Activated naive CD8-positive, alpha-beta T cell treated with anti-CD3 and anti-CD28 coated beads for 36 hours (primary cell): ENCODE results near the gene CPED1. TPM values are rescaled to one million over a fixed set of nuclear protein-coding genes. Genes with fewer than 3 reads are reported as not detected.
"Not testable (repeated sequence)": the region's sequence is repeated elsewhere in the genome, so short reads cannot be mapped to it uniquely, and the experiment has no call there.

Source experiments
- DNase-seq: peaks from one replicate; pipeline ENCODE4 v3.0.0; 2021
- H3K27ac Mint-ChIP-seq: one replicate; pipeline ENCODE4 v1.8.0; 2022; ENCODE audit warnings: mild to moderate bottlenecking, moderate library complexity, mixed read lengths
- H3K27me3 Mint-ChIP-seq: one replicate; pipeline ENCODE4 v1.8.0; 2022; ENCODE audit warnings: mild to moderate bottlenecking, mixed read lengths
- H3K36me3 Mint-ChIP-seq: one replicate; pipeline ENCODE4 v1.8.0; 2021; ENCODE audit warnings: mild to moderate bottlenecking, mixed read lengths
- H3K4me1 Mint-ChIP-seq: one replicate; pipeline ENCODE4 v1.8.0; 2021; ENCODE audit warnings: mixed read lengths
- H3K4me3 Mint-ChIP-seq: one replicate; pipeline ENCODE4 v1.8.0; 2022; ENCODE audit warnings: mild to moderate bottlenecking, moderate library complexity, mixed read lengths
- H3K9me3 Mint-ChIP-seq: one replicate; pipeline ENCODE4 v1.8.0; 2022; ENCODE audit warnings: mixed read lengths
- total RNA-seq, 2 experiments: library from RNA; stranded (reverse); gene quantifications; one replicate each; pipeline ENCODE4 v1.2.3, GENCODE V29; 2021

Gene CPED1
- total RNA-seq, 2 experiments from 2014 or later: not detected

GRCh38 chr7:121027761-121028669, 39.5 kb downstream of the CPED1 start:
- no peak for DNase-seq
- no peak overlapping the region for H3K27ac Mint-ChIP-seq

DNA sequence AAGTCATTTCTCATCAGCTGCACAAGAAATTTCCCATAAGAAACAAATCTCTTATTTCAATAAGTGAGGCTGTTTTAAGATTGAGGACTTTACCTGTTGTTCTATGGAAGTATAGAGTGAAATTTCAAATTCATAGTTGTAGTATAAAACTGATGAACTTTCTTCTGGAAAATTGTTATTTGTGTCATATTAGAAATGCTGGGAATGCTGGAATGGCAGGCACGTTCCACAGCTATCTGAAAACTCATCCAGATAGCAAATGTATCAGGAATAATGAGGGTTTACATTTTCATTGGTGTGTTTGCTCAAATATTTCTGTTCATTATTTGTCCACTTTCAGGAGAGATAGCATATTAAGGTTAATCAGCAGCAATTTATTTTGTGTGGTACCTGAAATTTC, 40.8 kb downstream of the CPED1 start:
- Mint-ChIP-seq H3K27ac (no peak overlapping the region), H3K4me3 (no peak overlapping the region), H3K27me3 (peaks cover 13% of the 10 kb centered on the region), H3K9me3 (peaks cover 2% of the 10 kb centered on the region), H3K36me3 (no peaks in the 10 kb centered on the region), H3K4me1 (peaks cover 3% of the 10 kb centered on the region)
- DNase-seq: no peak

More at GRCh38 chr7:121027761-121028669, 39.5 kb downstream of the CPED1 start:
- peaks cover 1% of the 10 kb centered on the region for H3K4me1 Mint-ChIP-seq
- H3K36me3 Mint-ChIP-seq: no peaks in the 10 kb centered on the region
- H3K4me3 Mint-ChIP-seq: no peak overlapping the region
- peaks cover 13% of the 10 kb centered on the region for H3K27me3 Mint-ChIP-seq
- peaks cover 2% of the 10 kb centered on the region for H3K9me3 Mint-ChIP-seq

DNA sequence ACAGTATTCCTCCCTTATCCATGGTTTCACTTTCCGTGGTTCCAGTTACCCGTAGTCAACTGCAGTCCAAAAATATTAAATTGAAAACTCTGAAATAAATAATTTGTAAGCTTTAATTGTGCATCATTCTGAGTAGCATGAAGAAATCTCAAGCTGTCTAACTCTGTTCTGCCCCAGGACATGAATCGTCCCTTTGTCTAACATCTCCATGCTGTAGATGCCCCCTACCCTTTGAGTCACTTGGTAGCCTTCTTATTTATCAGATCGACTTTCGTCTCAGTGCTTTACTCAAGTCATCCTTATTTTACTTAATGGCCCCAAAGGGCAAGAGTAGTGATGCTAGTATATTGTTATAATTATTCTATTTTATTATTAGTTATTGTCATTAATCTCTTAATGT, 41.8 kb downstream of the CPED1 start:
- peaks cover 13% of the 10 kb centered on the region for H3K27me3 Mint-ChIP-seq
- peaks cover 2% of the 10 kb centered on the region for H3K9me3 Mint-ChIP-seq
- H3K36me3 Mint-ChIP-seq: no peaks in the 10 kb centered on the region
- no peak overlapping the region for H3K4me3 Mint-ChIP-seq
- no peak overlapping the region for H3K27ac Mint-ChIP-seq
- peaks cover 3% of the 10 kb centered on the region for H3K4me1 Mint-ChIP-seq
- no peak for DNase-seq

DNA sequence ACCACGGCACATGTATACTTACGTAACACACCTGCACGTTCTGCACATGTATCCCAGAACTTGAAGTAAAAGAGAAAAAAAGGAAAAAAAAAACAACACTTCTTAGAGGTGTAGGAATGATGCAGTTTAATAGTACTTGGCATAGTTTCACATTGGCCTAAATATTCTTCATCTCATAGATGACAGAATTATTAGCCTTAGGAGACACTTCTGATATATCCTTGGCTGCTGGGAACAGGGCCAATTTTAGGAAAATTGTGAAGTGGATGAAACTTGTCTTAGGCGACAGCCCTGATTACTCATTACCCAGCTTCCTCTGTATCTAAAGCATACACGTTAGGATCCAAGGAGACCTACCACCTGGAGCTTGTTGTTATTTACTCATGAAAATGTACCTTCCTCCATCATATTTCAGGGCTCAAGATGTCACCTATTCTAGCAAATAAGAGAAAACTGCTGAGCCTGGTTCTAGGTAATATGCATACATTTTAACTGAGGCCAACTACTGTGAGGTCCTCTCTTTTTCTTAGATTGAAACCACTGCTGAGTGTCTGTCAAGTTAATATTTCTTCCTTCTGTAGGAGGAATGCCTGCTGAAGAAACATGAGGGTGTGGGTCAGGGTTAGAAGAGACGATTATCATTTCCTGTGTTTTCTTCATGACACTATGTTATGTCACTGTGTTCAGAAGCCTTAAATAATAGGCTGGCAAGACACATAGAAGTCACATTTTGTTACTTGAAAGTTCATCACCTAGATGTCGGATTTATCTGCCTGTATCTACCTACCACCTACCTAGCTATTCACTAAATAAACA, 44.3 kb downstream of the CPED1 start:
- H3K27ac Mint-ChIP-seq: no peak overlapping the region
- no peaks in the 10 kb centered on the region for H3K9me3 Mint-ChIP-seq
- no peak overlapping the region for H3K4me3 Mint-ChIP-seq
- no peaks in the 10 kb centered on the region for H3K36me3 Mint-ChIP-seq
- H3K27me3 Mint-ChIP-seq: peaks cover 4% of the 10 kb centered on the region
- H3K4me1 Mint-ChIP-seq: peaks cover 3% of the 10 kb centered on the region
- no peak for DNase-seq

GRCh38 chr7:121034929-121035328, 46.4 kb downstream of the CPED1 start:
- Mint-ChIP-seq H3K9me3 (no peaks in the 10 kb centered on the region), H3K27me3 (peaks cover 3% of the 10 kb centered on the region), H3K27ac (no peak overlapping the region), H3K4me3 (no peak overlapping the region), H3K4me1 (peaks cover 3% of the 10 kb centered on the region), H3K36me3 (no peaks in the 10 kb centered on the region)
- DNase-seq: no peak

- H3K36me3 Mint-ChIP-seq, H3K4me3 Mint-ChIP-seq, H3K27ac Mint-ChIP-seq, DNase-seq, H3K9me3 Mint-ChIP-seq, H3K27me3 Mint-ChIP-seq, H3K4me1 Mint-ChIP-seq: not testable (repeated sequence)
Observed at GRCh38 chr7:121036776-121037175, 48.3 kb downstream of the CPED1 start.

DNA sequence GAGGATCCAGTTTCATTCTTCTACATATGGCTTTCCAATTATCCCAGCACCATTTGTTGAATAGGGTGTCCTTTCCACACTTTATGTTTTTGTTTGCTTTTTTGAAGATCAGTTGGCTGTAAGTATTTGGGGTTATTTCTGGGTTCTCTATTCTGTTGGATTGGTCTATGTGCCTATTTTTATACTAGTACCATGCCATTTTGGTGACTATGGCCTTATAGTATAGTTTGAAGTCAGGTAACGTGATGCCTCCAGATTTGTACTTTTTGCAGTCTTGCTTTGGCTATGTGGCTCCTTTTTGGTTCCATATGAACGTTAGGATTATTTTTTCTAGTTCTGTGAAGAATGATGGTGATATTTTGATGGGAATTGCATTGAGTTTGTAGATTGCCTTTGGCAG, 48.8 kb downstream of the CPED1 start:
- H3K4me1 Mint-ChIP-seq, H3K9me3 Mint-ChIP-seq, DNase-seq, H3K4me3 Mint-ChIP-seq, H3K27ac Mint-ChIP-seq, H3K27me3 Mint-ChIP-seq, H3K36me3 Mint-ChIP-seq: not testable (repeated sequence)

- Mint-ChIP-seq H3K4me1 (peaks cover under 1% of the 10 kb centered on the region), H3K36me3 (no peaks in the 10 kb centered on the region), H3K4me3 (no peak overlapping the region), H3K27ac (no peak overlapping the region), H3K9me3 (no peaks in the 10 kb centered on the region), H3K27me3 (peaks cover 8% of the 10 kb centered on the region)
- no peak for DNase-seq
Observed at GRCh38 chr7:121037957-121038716, 49.6 kb downstream of the CPED1 start.

GRCh38 chr7:121038717-121039509, 50.4 kb downstream of the CPED1 start:
- H3K9me3 Mint-ChIP-seq: no peaks in the 10 kb centered on the region
- H3K27ac Mint-ChIP-seq: no peak overlapping the region
- no peaks in the 10 kb centered on the region for H3K36me3 Mint-ChIP-seq
- peaks cover 8% of the 10 kb centered on the region for H3K27me3 Mint-ChIP-seq
- H3K4me1 Mint-ChIP-seq: no peaks in the 10 kb centered on the region
- H3K4me3 Mint-ChIP-seq: no peak overlapping the region
- DNase-seq: no peak

DNA sequence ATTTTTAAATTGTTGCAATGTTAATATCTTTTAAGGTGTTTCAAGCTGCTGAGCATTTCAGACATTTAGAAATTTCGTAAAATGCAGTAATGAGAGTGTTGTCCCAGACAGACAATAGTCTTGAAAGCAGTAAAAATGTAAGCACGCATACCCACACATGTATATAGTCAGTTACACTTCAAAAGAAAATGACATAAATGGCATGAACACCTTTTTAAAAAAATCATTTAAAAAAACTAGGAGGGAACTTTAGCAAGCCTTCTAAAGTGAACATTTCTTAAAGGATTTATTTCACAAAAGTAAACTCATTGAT, 51.0 kb downstream of the CPED1 start:
- H3K4me3 Mint-ChIP-seq: no peak overlapping the region
- no peaks in the 10 kb centered on the region for H3K36me3 Mint-ChIP-seq

GRCh38 chr7:121039994-121040393, 51.5 kb downstream of the CPED1 start:
- no peaks in the 10 kb centered on the region for H3K4me1 Mint-ChIP-seq
- H3K27ac Mint-ChIP-seq: no peak overlapping the region
- no peak for DNase-seq
- no peak overlapping the region for H3K4me3 Mint-ChIP-seq
- peaks cover 9% of the 10 kb centered on the region for H3K27me3 Mint-ChIP-seq
- H3K9me3 Mint-ChIP-seq: no peaks in the 10 kb centered on the region
- H3K36me3 Mint-ChIP-seq: no peaks in the 10 kb centered on the region

More for the DNA sequence above, 51.0 kb downstream of the CPED1 start:
- Mint-ChIP-seq H3K27ac (no peak overlapping the region), H3K4me1 (no peaks in the 10 kb centered on the region), H3K27me3 (peaks cover 8% of the 10 kb centered on the region), H3K9me3 (no peaks in the 10 kb centered on the region)
- DNase-seq: no peak

DNA sequence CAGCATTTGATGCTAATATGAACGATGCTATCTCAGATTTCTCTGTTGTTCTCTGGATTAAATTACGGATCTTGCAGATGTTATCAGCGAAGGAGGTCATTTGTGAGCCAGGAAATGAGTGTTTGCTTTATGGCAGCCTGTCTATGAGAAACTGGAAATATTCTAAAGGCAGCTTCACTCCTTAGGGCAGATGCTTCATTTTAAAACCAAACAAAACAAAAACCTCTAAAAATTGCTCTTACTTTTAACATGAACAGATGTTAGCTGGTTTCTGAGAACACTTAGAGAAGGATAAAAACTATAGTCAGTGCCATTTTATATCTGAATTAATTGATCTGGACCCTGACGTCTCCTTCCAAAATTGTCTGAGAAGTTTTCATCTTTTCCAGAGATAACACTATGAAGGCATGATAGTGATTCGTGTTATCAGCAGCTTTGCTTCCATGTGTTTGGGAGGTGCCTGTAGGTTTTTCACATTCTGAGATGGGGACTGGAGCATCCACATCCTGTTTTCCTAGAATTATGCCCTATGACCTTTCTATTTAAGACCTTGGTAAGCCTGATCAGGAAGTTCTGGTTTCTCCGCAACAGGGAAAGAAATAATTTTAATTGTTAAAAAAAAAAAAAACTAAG, 53.1 kb downstream of the CPED1 start:
- H3K36me3 Mint-ChIP-seq: no peaks in the 10 kb centered on the region
- no peak for DNase-seq
- H3K4me3 Mint-ChIP-seq: no peak overlapping the region
- H3K27ac Mint-ChIP-seq: no peak overlapping the region
- peaks cover 12% of the 10 kb centered on the region for H3K27me3 Mint-ChIP-seq
- no peaks in the 10 kb centered on the region for H3K4me1 Mint-ChIP-seq
- H3K9me3 Mint-ChIP-seq: no peaks in the 10 kb centered on the region

GRCh38 chr7:121042195-121042594, 53.7 kb downstream of the CPED1 start:
- H3K4me1 Mint-ChIP-seq: no peaks in the 10 kb centered on the region
- H3K27me3 Mint-ChIP-seq: peaks cover 12% of the 10 kb centered on the region
- H3K4me3 Mint-ChIP-seq: no peak overlapping the region
- H3K36me3 Mint-ChIP-seq: no peaks in the 10 kb centered on the region
- no peaks in the 10 kb centered on the region for H3K9me3 Mint-ChIP-seq
- no peak for DNase-seq
- H3K27ac Mint-ChIP-seq: no peak overlapping the region

- no peak overlapping the region for H3K4me3 Mint-ChIP-seq
- H3K27ac Mint-ChIP-seq: no peak overlapping the region
- H3K4me1 Mint-ChIP-seq: no peaks in the 10 kb centered on the region
- peaks cover 12% of the 10 kb centered on the region for H3K27me3 Mint-ChIP-seq
- DNase-seq: no peak
- H3K36me3 Mint-ChIP-seq: no peaks in the 10 kb centered on the region
- H3K9me3 Mint-ChIP-seq: no peaks in the 10 kb centered on the region
Observed at GRCh38 chr7:121042899-121043298, 54.4 kb downstream of the CPED1 start.
